HG02885 (cell line): ENCODE measurements around the gene ARHGEF38.

Source experiments
- ATAC-seq: cut with Tn5 transposase; IDR thresholded peaks from one replicate; pipeline ENCODE4 v1.9.1; 2021; ENCODE audit warnings: mild to moderate bottlenecking; ENCODE audit not compliant: unreplicated experiment, poor library complexity

ARHGEF38 gene

GRCh38 chr4:105556206-105556605 lies 3.8 kb downstream of the ARHGEF38 start:
- no peak for ATAC-seq

GRCh38 chr4:105558277-105558676 lies 5.9 kb downstream of the ARHGEF38 start:
- no peak for ATAC-seq

- no peak for ATAC-seq
Measured at GRCh38 chr4:105560421-105560848, 8.0 kb downstream of the ARHGEF38 start.

GRCh38 chr4:105563352-105563751 lies 10.9 kb downstream of the ARHGEF38 start:
- ATAC-seq: no peak

GRCh38 chr4:105568584-105568983 lies 16.2 kb downstream of the ARHGEF38 start:
- ATAC-seq: no peak

- ATAC-seq: no peak
Measured at GRCh38 chr4:105569057-105569865, 16.8 kb downstream of the ARHGEF38 start.

- ATAC-seq: no peak
Measured at GRCh38 chr4:105569866-105570236, 17.4 kb downstream of the ARHGEF38 start.

GRCh38 chr4:105572296-105572695 lies 19.9 kb downstream of the ARHGEF38 start:
- ATAC-seq: no peak

- no peak for ATAC-seq
Measured at GRCh38 chr4:105586638-105587328, 34.4 kb downstream of the ARHGEF38 start.

- ATAC-seq: peak; percentile 18
Measured at GRCh38 chr4:105587841-105588240, 35.4 kb downstream of the ARHGEF38 start.

- peak; percentile 60 for ATAC-seq
Measured at GRCh38 chr4:105588252-105588651, 35.8 kb downstream of the ARHGEF38 start.

GRCh38 chr4:105591573-105591972 lies 39.2 kb downstream of the ARHGEF38 start:
- ATAC-seq: no peak

GRCh38 chr4:105594099-105595010 lies 41.9 kb downstream of the ARHGEF38 start:
- ATAC-seq: peak; percentile 92

GRCh38 chr4:105596684-105597083 lies 44.3 kb downstream of the ARHGEF38 start:
- no peak for ATAC-seq

- ATAC-seq: no peak
Measured at GRCh38 chr4:105598052-105598451, 45.6 kb downstream of the ARHGEF38 start.

- ATAC-seq: no peak
Measured at GRCh38 chr4:105598787-105599186, 46.4 kb downstream of the ARHGEF38 start.

GRCh38 chr4:105599482-105599881 lies 47.1 kb downstream of the ARHGEF38 start:
- no peak for ATAC-seq

- ATAC-seq: no peak
Measured at GRCh38 chr4:105599932-105600655, 47.7 kb downstream of the ARHGEF38 start.

- ATAC-seq: no peak
Measured at GRCh38 chr4:105600951-105601350, 48.5 kb downstream of the ARHGEF38 start.

GRCh38 chr4:105601406-105601805 lies 49.0 kb downstream of the ARHGEF38 start:
- no peak for ATAC-seq
